Vein endothelial cell (primary cell): ENCODE measurements around the gene BOD1L1. TPM values are rescaled to one million over a fixed set of nuclear protein-coding genes. Genes with fewer than 3 reads are reported as not detected.

Experiments used
- small RNA-seq: library from RNA; depleted of rRNA; stranded (forward); fragments of <200 nt; gene quantifications from one replicate; pipeline ENCODE3, GENCODE V24; 2012
- total RNA-seq: library from RNA; depleted of rRNA; stranded (reverse); fragments of >200 nt; gene quantifications from 2 replicates; pipeline ENCODE4 v1.2.3, GENCODE V29; 2012

BOD1L1 gene
- 27.1 and 32.1 TPM in 2 replicates for total RNA-seq

GRCh38 chr4:13627606-13628311 lies at the start of gene BOD1L1:
Gene BOD1L1, minus strand, starts transcription at chr4:13627725. Its CDS starts 138 bp downstream, at chr4:13627587.

GRCh38 chr4:13543839-13544605 lies 83.5 kb downstream of the BOD1L1 start, which contains the start of gene NKX3-2:
Gene NKX3-2, minus strand, starts transcription at chr4:13544508. Its CDS starts 94 bp downstream, at chr4:13544414.

Small RNA genes within 50 kb of the gene (small RNA-seq; reads per million reads assigned to genes)
- gene MIR5091 = not detected

Other genes starting within 250 kb of the BOD1L1 start
- gene RAB28, start 143.4 kb downstream of the BOD1L1 start, total RNA-seq = 10.8 and 13.6 TPM in 2 replicates
- gene NKX3-2, start 83.2 kb downstream of the BOD1L1 start, total RNA-seq = not detected in 2 replicates